ENCODE results near the gene HSPA2. TPM values are rescaled to one million over a fixed set of nuclear protein-coding genes. Genes with fewer than 3 reads are reported as not detected.

Gene HSPA2
- total RNA-seq, 1 experiment from 2014 or later: 16.5 TPM

DNA sequence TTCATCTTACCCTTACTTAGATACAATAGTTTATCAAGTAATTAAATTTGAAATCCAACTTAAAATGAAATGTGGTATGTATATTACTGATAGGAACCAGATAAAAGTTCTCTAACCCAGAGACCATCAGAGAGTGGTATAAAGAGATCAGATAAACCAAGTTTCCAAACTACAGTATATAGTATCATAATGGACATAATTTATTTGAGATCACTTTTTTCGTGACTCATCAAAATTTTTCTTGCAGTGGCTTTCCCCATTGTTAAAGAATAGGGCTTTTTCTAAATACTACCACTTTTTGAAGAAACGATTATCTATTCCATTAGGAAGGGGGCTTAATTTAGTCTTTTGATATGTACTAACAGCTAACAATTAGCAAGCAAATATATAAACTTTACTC is 15.2 kb upstream of the HSPA2 start:
- Histone ChIP-seq H3K9me2 (replicated peaks; ENCODE audit: low read length) (no peaks in the 10 kb centered on the region), H4K20me1 (ENCODE audit: low read length) (peaks cover 22% of the 10 kb centered on the region), H3K27ac (ENCODE audit: low read length) (no peak overlapping the region), H3K4me1 (ENCODE audit: insufficient read depth, low read length) (peaks cover 23% of the 10 kb centered on the region), H3K9me3 (ENCODE audit: low read length) (no peaks in the 10 kb centered on the region), H3K27me3 (ENCODE audit: low read length) (no peaks in the 10 kb centered on the region), H3K4me2 (ENCODE audit: low read length) (no peak overlapping the region), H2AFZ (ENCODE audit: low read length) (no peak overlapping the region), H3K79me2 (ENCODE audit: low read length) (peaks cover 33% of the 10 kb centered on the region), H3K36me3 (ENCODE audit: low read depth, low read length) (peaks cover 33% of the 10 kb centered on the region), H3F3A (ENCODE audit: low read length, unreplicated experiment) (peaks cover under 1% of the 10 kb centered on the region), H3K9ac (ENCODE audit: low read length) (no peak overlapping the region), H3K4me3 (ENCODE audit: low read length) (no peak overlapping the region)
- TF ChIP-seq EZH2 (IDR thresholded peaks at IDR 0.05; ENCODE audit: low read length, unreplicated experiment): no peak
- TF ChIP-seq CTCF (conservative IDR thresholded peaks at IDR 0.05; ENCODE audit: low read depth, low read length): no peak
- TF ChIP-seq EZH2phosphoT487 (IDR thresholded peaks at IDR 0.05; ENCODE audit: borderline replicate concordance, low read length): no peak
- CTCF ChIA-PET: no interaction called here
- ATAC-seq: no peak
- POLR2A ChIA-PET (ENCODE audit: unreplicated experiment): no interaction called here
- no TSS peak for BruUV-seq (replicated peaks)
- intact Hi-C loops (cut with micrococcal nuclease): no loop called here
- DNase-seq: no peak

DNA sequence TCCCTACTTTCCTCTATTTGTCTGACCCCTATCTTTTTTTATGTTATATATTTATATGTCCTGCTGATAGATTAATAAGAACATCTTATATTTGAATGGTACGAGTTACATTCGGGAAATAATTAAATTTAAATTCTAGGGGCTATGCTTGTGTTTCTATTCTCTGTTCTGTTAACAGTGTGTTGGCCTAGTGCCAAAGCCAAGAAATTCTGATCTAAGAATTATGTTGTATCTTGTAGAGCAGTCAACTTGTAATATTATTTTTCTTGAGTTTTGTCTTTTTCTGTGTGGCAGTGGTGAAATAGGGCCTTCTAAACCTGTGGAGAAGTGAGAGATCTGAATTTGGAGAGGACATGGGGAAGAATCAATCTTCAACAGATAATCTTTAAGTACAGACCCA is 9.0 kb upstream of the HSPA2 start:
- no TSS peak for BruUV-seq (replicated peaks)
- no peak for DNase-seq
- no peak overlapping the region for H2AFZ ChIP-seq (ENCODE audit: low read length)
- POLR2A ChIA-PET (ENCODE audit: unreplicated experiment): interaction anchor here (0.6 kb wide), 1 partner anchor 1092 kb away, joined by 7 read pairs; no protein-coding TSS in a partner anchor
- H4K20me1 ChIP-seq (ENCODE audit: low read length): no peaks in the 10 kb centered on the region
- H3K27me3 ChIP-seq (ENCODE audit: low read length): no peaks in the 10 kb centered on the region
- CTCF ChIA-PET: no interaction called here
- H3K9me3 ChIP-seq (ENCODE audit: low read length): no peaks in the 10 kb centered on the region
- TF ChIP-seq EZH2phosphoT487 (IDR thresholded peaks at IDR 0.05; ENCODE audit: borderline replicate concordance, low read length) (no peak), EZH2 (IDR thresholded peaks at IDR 0.05; ENCODE audit: low read length, unreplicated experiment) (no peak), CTCF (conservative IDR thresholded peaks at IDR 0.05; ENCODE audit: low read depth, low read length) (no peak)
- H3K4me2 ChIP-seq (ENCODE audit: low read length): no peak overlapping the region
- no peak for ATAC-seq
- no peak overlapping the region for H3K27ac ChIP-seq (ENCODE audit: low read length)
- H3K79me2 ChIP-seq (ENCODE audit: low read length): no peaks in the 10 kb centered on the region
- H3K9me2 ChIP-seq (replicated peaks; ENCODE audit: low read length): no peaks in the 10 kb centered on the region
- no peak overlapping the region for H3K4me3 ChIP-seq (ENCODE audit: low read length)
- H3K9ac ChIP-seq (ENCODE audit: low read length): no peak overlapping the region
- H3K4me1 ChIP-seq (ENCODE audit: insufficient read depth, low read length): peaks cover 22% of the 10 kb centered on the region
- H3K36me3 ChIP-seq (ENCODE audit: low read depth, low read length): no peaks in the 10 kb centered on the region
- intact Hi-C loops (cut with micrococcal nuclease): no loop called here
- H3F3A ChIP-seq (ENCODE audit: low read length, unreplicated experiment): no peaks in the 10 kb centered on the region

- peaks cover 21% of the 10 kb centered on the region for H3K4me1 ChIP-seq (ENCODE audit: insufficient read depth, low read length)
These were observed 3.9 kb upstream of the HSPA2 start for GRCh38 chr14:64536488-64537245.

More at GRCh38 chr14:64536488-64537245, 3.9 kb upstream of the HSPA2 start:
- Histone ChIP-seq H3K79me2 (ENCODE audit: low read length) (no peaks in the 10 kb centered on the region), H3K27me3 (ENCODE audit: low read length) (no peaks in the 10 kb centered on the region), H3K36me3 (ENCODE audit: low read depth, low read length) (no peaks in the 10 kb centered on the region), H3K9me2 (replicated peaks; ENCODE audit: low read length) (no peaks in the 10 kb centered on the region), H3K4me2 (ENCODE audit: low read length) (no peak overlapping the region), H3K9ac (ENCODE audit: low read length) (no peak overlapping the region), H4K20me1 (ENCODE audit: low read length) (no peaks in the 10 kb centered on the region), H3F3A (ENCODE audit: low read length, unreplicated experiment) (no peaks in the 10 kb centered on the region), H3K27ac (ENCODE audit: low read length) (no peak overlapping the region), H3K4me3 (ENCODE audit: low read length) (no peak overlapping the region), H2AFZ (ENCODE audit: low read length) (no peak overlapping the region), H3K9me3 (ENCODE audit: low read length) (no peaks in the 10 kb centered on the region)
- POLR2A ChIA-PET (ENCODE audit: unreplicated experiment): no interaction called here
- intact Hi-C loops (cut with micrococcal nuclease): no loop called here
- no peak for DNase-seq
- BruUV-seq (replicated peaks): no TSS peak
- CTCF ChIA-PET: interaction anchor here (0.5 to 0.6 kb wide), 2 partner anchors 27 to 198 kb away, joined by 3 to 4 read pairs; no protein-coding TSS in a partner anchor
- TF ChIP-seq EZH2phosphoT487 (IDR thresholded peaks at IDR 0.05; ENCODE audit: borderline replicate concordance, low read length): no peak
- no peak for TF ChIP-seq EZH2 (IDR thresholded peaks at IDR 0.05; ENCODE audit: low read length, unreplicated experiment)
- no peak for TF ChIP-seq CTCF (conservative IDR thresholded peaks at IDR 0.05; ENCODE audit: low read depth, low read length)
- no peak for ATAC-seq

All from PC-3 (cell line).